Smooth muscle cell (in vitro differentiated cells): Measurements from ENCODE around the gene ZNF519. TPM values are rescaled to one million over a fixed set of nuclear protein-coding genes. Genes with fewer than 3 reads are reported as not detected.

Source experiments
- DNase-seq: peaks from one replicate; lab custom pipeline; 2025; ENCODE audit not compliant: unreplicated experiment; lab: John Stamatoyannopoulos, UW
- H2AFZ ChIP-seq: fragments of 200-600 bp; sonication (generic); 2 replicates; pipeline ENCODE4 v1.6.0; 2016; ENCODE audit warnings: antibody characterized with exemption, low read depth, mild to moderate bottlenecking
- H3F3A ChIP-seq: fragments of 200-600 bp; sonication (generic); 2 replicates; pipeline ENCODE4 v1.6.0; 2017; ENCODE audit warnings: antibody characterized with exemption, low read depth
- H3K27ac ChIP-seq: fragments of 200-600 bp; sonication (generic); 2 replicates; pipeline ENCODE4 v1.5.1; 2016; ENCODE audit warnings: low read depth, mild to moderate bottlenecking
- H3K27me3 ChIP-seq: fragments of 200-600 bp; sonication (generic); 2 replicates; pipeline ENCODE4 v1.6.1; 2016; ENCODE audit warnings: low read depth, mild to moderate bottlenecking
- H3K36me3 ChIP-seq: fragments of 200-600 bp; sonication (generic); 2 replicates; pipeline ENCODE4 v1.5.1; 2016; ENCODE audit warnings: low read depth
- H3K4me1 ChIP-seq: fragments of 200-600 bp; sonication (generic); 2 replicates; pipeline ENCODE4 v1.5.1; 2016; ENCODE audit warnings: low read depth
- H3K4me2 ChIP-seq: fragments of 200-600 bp; sonication (generic); 2 replicates; pipeline ENCODE4 v1.6.0; 2016; ENCODE audit warnings: mild to moderate bottlenecking
- H3K4me3 ChIP-seq: fragments of 200-600 bp; sonication (generic); 2 replicates; pipeline ENCODE4 v1.5.1; 2016; ENCODE audit warnings: mild to moderate bottlenecking
- H3K79me2 ChIP-seq: fragments of 200-600 bp; sonication (generic); 2 replicates; pipeline ENCODE4 v1.6.0; 2016; ENCODE audit warnings: low read depth, mild to moderate bottlenecking
- H3K9ac ChIP-seq: fragments of 200-600 bp; sonication (generic); 2 replicates; pipeline ENCODE4 v1.6.0; 2016; ENCODE audit warnings: low read depth
- H3K9me3 ChIP-seq: fragments of 200-600 bp; sonication (generic); replicated peaks from 2 replicates; pipeline ENCODE4 v1.5.1; 2016; ENCODE audit warnings: low read depth
- H4K20me1 ChIP-seq: fragments of 200-600 bp; sonication (generic); 2 replicates; pipeline ENCODE4 v1.6.0; 2016; ENCODE audit warnings: low read depth
- CTCF ChIP-seq: fragments of 200-600 bp; sonication (generic); IDR thresholded peaks from 2 replicates; pipeline ENCODE4 v1.5.1; 2017; ENCODE audit warnings: borderline replicate concordance, mild to moderate bottlenecking, antibody characterized with exemption; ENCODE audit not compliant: insufficient read depth, poor library complexity, severe bottlenecking
- WGBS: methylation state at CpG from one replicate; pipeline ENCODE4 v1.1.7; 2016; ENCODE audit warnings: low lambda C conversion rate; 5-methylcytosine and 5-hydroxymethylcytosine counted together
- polyA plus RNA-seq: library from polyadenylated mRNA; unstranded; fragments of >200 nt; fragmentation: Nextera tagmentation; extraction: Ambion mirVana; gene quantifications from 2 replicates; pipeline ENCODE4 v1.2.1, GENCODE V29; 2016
- total RNA-seq: library from RNA; depleted of rRNA; stranded (reverse); fragments of >200 nt; gene quantifications from 2 replicates; pipeline ENCODE4 v1.2.3, GENCODE V29; 2014

The ZNF519 gene
- total and polyA plus RNA-seq, 2 experiments from 2014 or later, result 2.2 to 7.0 TPM

GRCh38 chr18:14100503-14101286, 31.5 kb downstream of the ZNF519 start:
- Histone ChIP-seq H3K27me3 (no peaks in the 10 kb centered on the region), H3F3A (no peaks in the 10 kb centered on the region), H3K9ac (no peak overlapping the region), H3K4me2 (no peak overlapping the region), H3K4me3 (no peak overlapping the region), H3K4me1 (no peaks in the 10 kb centered on the region), H3K27ac (no peak overlapping the region), H3K36me3 (no peaks in the 10 kb centered on the region), H3K9me3 (no peaks in the 10 kb centered on the region), H3K79me2 (no peaks in the 10 kb centered on the region), H4K20me1 (no peaks in the 10 kb centered on the region), H2AFZ (no peak overlapping the region)
- WGBS, result 98% methylated on average over 4 of the region's 4 CpGs
- no peak for TF ChIP-seq CTCF
- no peak for DNase-seq

GRCh38 chr18:14098428-14098827, 33.8 kb downstream of the ZNF519 start:
- Histone ChIP-seq H3K79me2 (no peaks in the 10 kb centered on the region), H4K20me1 (no peaks in the 10 kb centered on the region), H3K4me1 (no peaks in the 10 kb centered on the region), H3F3A (no peaks in the 10 kb centered on the region), H3K9ac (no peak overlapping the region), H3K4me3 (no peak overlapping the region), H3K27ac (no peak overlapping the region), H2AFZ (no peak overlapping the region), H3K9me3 (no peaks in the 10 kb centered on the region), H3K27me3 (no peaks in the 10 kb centered on the region), H3K4me2 (no peak overlapping the region), H3K36me3 (no peaks in the 10 kb centered on the region)
- no peak for TF ChIP-seq CTCF
- 97% methylated on average over 6 of the region's 6 CpGs for WGBS
- DNase-seq, result no peak

- 98% methylated on average over 2 of the region's 2 CpGs for WGBS
- no peak overlapping the region for H2AFZ ChIP-seq
- no peaks in the 10 kb centered on the region for H3F3A ChIP-seq
- TF ChIP-seq CTCF, result no peak
- H3K9me3 ChIP-seq, result no peaks in the 10 kb centered on the region
- H3K27ac ChIP-seq, result no peak overlapping the region
- H4K20me1 ChIP-seq, result no peaks in the 10 kb centered on the region
- H3K4me2 ChIP-seq, result no peak overlapping the region
- H3K9ac ChIP-seq, result no peak overlapping the region
- no peak overlapping the region for H3K4me3 ChIP-seq
- H3K4me1 ChIP-seq, result no peaks in the 10 kb centered on the region
- no peaks in the 10 kb centered on the region for H3K79me2 ChIP-seq
- no peaks in the 10 kb centered on the region for H3K27me3 ChIP-seq
- DNase-seq, result no peak
- H3K36me3 ChIP-seq, result no peaks in the 10 kb centered on the region
Measured at GRCh38 chr18:14097761-14098160, 34.5 kb downstream of the ZNF519 start.
